Activated CD4-positive, CD25-positive, alpha-beta regulatory T cell treated with anti-CD3 and anti-CD28 coated beads, Interleukin-2, amount 50 U/mL, for 16 hours (primary cell): ENCODE data around the gene RAPH1.
A peak's percentile ranks its signal among the peaks of the same experiment; 100 is the strongest.

Source experiments
- DNase-seq: peaks from one replicate; pipeline ENCODE4 v3.0.0-alpha.2; 2020; ENCODE audit warnings: low read depth, low spot score

RAPH1 gene

DNA sequence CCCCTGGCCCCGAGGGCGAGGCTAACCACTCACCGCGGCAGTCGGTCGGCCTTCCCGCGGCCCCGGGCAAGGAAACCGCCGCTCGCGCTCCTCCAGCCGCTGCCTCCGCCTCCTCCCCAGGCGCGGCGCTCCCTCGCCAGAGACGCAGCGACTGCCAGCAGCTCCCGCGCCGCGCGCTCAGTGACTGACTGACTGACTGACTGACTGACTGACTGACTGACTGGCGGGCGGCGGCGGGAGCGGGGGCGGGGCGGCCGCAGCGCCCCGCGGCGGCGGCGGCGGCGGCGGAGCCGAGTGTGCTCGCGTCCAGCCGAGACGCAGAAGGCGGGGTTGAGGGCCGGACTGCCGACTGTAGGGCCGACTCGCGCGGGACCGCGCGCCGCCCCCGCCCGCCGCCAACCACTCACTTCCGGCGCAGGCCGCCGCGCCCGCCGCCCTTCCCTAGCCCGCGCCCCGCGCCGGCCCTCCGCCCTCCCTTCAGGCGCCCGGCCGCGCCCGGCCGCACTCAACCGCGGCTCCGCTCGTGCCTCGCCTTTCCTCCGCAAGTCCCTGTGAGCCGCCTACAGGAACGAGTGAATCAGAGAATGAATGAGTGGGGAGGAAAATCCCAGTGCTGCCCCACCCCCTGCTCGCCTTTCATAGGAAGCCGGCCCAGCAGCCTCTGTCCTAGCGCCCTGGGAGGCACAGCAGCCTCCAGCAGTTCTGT lies at the start of gene RAPH1:
RAPH1 (minus strand) TSS at position 224 of the 706 bp plus-strand sequence. CDS start 39,948 bp downstream, outside the sequence.
- peak; percentile 18 for DNase-seq

- DNase-seq = no peak
Observed at GRCh38 chr2:203584784-203585183, 49.7 kb upstream of the RAPH1 start.

DNA sequence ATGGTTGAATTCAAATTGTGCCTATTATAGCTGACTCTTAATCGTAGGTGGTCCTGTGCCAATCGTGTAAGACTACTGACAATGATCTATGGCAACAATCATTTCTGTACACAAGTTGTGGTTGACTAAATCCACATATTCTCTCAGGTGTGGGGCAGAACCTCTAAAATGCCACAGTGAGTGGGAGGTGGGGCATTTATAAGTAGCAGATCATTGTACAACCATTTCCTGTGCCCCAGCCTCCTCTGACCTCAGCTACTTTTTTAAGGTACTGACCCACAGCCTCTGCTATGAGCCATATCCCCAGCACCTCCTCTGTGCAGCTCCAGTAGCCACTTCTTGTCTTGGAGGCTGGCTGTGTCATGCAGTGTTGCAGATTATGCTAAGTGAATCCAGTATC lies 48.6 kb upstream of the RAPH1 start:
- DNase-seq = no peak

DNA sequence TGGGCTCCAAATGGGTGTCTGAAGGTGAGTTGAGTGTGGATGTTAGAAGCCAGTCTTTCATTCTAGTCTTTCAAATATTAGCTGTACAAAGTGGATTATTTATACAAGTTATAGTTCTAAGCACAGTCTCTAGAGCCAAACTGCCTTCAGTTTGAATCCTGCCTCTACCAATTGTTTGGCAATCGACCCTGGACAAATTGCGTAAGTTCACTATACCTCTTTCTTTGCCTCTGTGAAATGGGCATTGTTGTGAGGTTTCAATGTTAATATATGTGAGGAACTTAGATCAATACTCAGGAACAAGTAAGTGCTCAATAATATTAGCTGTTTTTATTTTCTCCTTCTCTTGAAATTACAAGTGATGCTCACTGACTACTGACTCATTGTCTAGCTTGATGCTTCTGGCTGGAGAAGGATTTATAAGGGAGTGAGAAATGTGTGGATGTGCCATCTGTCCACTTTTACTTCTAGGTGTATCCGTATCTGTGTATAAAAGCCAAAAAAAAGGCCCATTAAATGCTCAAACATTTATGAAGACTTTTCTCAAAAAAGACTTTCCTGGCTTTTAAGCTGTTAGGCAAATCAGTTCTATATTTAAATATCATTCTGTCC lies 48.1 kb upstream of the RAPH1 start:
- DNase-seq = no peak

- DNase-seq = no peak
Observed at GRCh38 chr2:203582468-203582867, 47.4 kb upstream of the RAPH1 start.

DNA sequence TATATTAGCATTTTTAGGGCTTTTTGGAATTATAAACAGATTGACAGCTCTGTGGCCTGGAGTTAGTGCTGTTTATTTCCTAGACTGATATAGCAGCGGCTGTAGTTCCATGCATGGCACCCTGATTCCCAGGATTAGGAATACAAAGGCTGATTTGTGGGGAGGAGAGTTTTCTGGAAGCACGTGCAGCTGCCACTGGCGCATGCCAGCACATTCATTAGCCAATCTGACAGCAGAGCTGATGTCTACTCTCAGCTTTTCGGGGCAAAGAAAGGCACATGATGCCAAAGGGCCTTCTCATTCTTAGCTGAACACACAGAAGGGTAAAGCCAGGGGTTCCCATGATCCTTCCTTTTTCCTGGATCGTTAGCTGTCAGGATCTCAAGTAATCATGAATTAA lies 45.7 kb upstream of the RAPH1 start:
- no peak for DNase-seq

- DNase-seq = no peak
Observed at GRCh38 chr2:203579730-203580129, 44.6 kb upstream of the RAPH1 start.

DNA sequence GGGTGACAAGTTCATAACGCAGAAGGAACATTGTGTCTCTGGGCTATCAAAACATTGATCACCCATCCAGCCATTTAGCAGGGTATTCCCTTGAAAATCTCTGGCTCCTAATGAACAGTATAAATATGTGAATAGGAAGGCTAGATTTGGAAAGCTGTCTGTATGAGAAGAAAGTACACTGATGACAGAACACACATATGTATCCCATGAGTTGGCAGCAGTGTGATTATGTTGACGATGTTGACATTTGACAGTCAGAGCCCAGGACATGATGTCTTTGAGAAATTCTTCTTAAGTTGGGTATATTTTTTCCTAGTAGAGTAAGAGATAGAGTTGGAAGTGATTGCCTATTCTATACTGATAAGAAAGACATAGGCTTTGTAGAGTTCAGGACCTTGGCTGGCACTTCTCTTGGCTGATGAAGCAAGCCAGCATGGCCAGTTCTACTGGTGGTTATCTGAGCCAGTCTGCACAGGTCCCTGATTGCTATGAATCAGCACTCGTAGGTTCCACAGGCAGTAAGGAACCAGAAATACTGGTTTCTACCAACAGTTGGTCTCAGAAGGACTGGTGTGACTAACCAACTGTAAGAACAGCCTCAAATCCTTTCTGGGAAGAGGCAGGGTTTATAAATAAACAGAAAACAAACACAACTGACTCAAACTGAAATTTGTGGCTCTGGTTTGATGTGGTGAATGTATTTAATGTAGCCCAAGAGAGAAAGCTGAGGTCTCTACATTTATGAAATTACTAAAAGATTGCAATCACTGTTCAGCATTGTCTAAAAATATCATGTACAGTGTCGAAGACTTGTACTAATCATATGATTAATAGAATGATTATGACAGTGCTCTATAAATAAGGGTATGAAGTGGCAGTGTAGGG lies 43.9 kb upstream of the RAPH1 start:
- DNase-seq = no peak

- no peak for DNase-seq
Observed at GRCh38 chr2:203574824-203575223, 39.7 kb upstream of the RAPH1 start.

DNA sequence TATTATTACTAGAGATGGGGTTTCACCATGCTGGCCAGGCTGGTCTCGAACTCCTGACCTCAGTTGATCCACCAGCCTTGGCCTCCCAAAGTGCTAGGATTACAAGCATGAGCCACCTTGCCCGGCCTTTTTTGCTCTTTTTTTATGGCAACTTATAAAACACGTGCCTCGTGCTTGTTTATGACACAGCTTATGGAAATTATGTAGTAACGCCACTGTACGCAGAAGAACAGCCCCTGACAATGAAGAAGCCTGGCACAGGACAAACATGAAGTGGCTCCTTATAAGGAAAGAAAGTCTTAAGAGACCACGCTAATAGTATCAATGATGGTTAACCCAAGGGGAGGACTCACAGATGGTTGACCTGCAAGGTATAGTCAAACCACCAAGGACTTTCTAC lies 37.2 kb upstream of the RAPH1 start:
- DNase-seq = no peak

DNA sequence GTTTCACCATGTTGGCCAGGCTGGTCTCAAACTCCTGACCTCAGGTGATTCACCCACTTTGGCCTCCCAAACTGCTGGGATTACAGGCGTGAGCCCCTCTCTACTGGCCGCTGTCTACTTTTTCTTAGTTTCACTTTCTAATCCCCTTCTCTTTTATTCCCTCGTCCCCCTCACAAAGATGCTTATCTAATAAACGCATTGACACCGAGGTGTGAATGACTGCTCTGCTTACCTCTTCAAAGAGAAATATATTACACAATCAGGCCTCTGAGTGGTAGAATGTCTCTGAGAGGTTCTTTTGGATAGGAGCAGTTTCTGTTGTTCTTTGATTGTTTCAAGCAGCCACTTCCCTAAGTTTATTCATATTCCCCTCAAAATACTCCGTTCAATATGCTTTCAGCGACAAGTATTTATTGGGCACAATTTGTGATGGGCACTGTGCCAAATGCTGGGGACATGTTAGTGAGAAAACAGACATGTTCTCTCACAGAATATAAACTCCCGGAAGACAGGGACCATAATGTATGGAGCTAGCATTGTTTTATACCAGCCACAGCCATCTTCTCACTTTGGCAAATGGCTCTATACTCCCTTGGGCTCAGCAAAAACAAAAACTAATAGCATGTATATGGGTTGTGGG lies 34.7 kb upstream of the RAPH1 start:
- DNase-seq = no peak

DNA sequence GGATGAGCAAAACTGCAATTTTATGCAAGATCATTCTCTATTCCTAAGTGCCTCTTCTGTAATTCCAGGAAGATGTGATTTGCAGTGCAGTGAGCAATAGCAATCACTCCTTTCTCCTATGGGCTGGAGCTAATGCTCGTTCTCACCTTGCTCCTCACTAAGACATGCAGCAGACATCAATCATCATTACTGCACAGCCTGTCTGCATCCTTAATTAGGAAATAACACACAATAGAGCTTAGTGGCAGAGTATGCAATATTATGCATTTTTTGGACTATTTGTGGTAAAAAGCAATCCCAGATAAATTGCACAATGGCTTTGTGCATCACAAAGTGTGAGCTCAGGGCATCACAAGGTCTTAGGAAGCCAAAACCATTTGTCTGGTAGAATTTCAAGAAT lies 32.6 kb upstream of the RAPH1 start:
- DNase-seq = no peak

DNA sequence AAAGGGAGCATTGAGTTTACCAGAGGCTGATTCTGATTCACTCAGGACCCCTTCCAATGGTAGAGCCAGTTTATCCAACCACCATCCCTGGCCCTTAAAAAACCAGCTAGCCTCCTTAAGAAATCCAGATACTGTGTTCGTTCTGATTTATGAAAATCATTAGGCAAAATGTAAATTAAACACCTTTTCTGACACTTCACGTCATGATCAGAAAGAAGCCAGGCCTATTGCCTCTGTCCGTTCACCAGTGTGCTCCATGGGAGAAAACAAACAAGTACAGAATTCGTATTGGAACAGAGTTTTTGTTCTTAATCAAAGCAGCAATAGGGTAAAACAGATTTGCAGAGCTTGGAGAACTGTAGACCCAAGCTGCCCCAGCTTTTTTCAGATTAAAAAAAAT lies 31.1 kb upstream of the RAPH1 start:
- DNase-seq = no peak

DNA sequence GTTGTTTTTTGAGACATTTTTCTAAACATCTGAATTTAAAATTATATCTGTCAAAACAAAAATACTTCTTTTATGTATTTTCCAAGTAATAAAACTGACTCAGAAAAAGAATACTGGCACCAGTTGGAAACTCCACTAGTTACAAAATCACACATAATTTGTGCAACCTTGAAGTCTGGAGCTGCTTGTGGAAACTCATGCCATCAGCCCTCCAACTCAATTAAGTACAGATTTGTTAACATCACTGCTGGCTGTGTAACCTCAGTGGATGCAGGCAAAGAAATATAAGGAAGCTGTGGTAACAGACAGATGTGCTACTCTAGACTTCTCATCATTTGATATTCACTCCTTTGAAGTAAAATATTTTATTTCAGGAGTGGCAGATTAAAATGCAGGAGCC lies 30.0 kb upstream of the RAPH1 start:
- no peak for DNase-seq

DNA sequence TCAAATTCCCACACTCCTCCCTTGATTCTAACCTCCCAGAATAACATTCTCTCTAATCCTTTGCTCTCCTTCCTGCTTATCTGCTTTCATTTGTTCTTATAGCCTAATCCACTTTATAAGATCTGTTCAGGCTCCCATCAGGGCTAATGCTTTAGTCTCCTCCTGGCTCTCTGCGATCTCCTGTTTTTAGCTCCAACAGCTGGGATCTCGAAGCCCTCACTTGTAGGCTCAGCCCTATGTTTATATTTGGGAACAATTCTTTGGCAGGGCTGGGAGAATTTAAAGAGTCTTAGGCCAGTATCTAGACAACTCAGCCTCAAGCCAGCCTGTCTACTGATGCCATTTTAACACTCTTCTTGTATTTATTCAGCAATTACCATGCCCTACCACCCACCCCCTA lies 27.2 kb upstream of the RAPH1 start:
- no peak for DNase-seq

- no peak for DNase-seq
Observed at GRCh38 chr2:203559641-203560040, 24.5 kb upstream of the RAPH1 start.

DNA sequence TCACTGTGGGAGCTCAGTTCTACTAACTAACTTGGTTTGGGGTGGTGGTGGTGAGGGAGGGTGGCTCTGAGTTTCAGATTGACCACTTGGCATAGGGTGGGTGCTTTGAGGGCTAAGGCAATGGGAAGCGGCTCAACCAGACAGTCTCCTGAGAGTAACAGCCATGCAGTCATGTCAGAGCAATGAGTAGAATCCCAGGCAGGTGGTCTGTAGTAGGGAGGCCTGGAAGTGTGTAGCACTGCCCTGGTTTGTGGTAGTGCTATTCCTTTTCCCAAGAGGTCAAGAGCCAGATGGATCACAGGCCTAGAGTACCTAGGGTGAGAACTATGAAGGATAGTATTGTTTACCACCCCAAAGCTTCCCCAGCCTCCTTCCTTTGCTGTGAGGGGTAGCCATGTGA lies 18.7 kb upstream of the RAPH1 start:
- DNase-seq = no peak

DNA sequence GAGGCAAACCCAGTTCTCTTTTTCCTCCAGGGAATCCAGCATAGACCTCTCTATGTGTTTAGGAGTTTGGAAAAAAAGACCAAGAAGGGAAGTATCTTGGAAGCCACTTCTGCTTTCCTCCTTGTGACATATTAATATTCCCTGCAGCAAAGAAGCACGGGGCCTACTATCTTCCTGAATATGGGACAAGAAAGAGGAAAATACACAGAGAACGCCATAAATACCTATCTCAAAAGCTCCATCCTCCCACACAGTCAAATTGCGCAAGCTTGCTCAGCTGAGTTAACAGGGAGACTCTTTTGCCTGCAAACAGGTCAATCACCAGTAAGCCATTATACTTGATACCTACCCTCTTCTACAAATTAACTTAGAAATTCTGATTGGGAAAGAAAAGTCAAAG lies 16.7 kb upstream of the RAPH1 start:
- no peak for DNase-seq

DNA sequence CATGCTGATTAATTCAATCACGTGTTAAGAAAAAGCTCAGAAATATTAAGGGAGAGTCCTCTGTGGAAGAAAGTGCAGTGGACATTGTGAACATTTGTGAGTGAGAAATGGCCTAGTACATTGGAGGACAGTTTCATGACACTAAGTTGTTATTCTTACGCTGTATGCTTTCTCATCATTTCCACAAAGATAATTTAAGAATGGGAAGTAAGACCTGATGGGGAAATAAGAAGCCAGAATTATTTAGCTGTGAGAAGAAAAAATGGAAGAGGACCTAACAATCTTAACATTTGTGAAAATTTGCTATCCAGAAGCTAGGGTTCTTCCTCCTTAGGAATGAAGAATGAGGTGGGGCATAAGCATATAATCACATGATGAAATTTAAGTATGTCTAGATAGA lies 15.2 kb upstream of the RAPH1 start:
- DNase-seq = no peak

DNA sequence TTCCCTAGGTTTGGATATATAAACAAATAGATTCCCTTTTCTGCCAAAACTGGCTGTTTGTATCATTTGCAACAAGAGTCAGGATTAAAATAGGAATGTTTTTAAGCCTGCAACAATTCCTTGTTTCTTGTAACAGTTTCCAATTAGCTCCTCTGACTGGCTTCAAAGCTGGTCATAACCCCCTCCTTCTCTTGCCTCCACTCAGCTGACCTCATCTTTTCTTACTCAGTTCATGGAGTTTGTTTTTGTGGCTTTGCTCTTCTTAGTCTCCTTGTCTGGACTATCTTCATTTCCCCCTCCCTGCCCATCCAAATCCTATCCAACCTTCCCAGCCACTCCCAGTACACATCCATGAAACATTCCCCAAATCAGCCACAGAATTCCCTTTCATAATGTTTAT lies 14.3 kb upstream of the RAPH1 start:
- DNase-seq = no peak

DNA sequence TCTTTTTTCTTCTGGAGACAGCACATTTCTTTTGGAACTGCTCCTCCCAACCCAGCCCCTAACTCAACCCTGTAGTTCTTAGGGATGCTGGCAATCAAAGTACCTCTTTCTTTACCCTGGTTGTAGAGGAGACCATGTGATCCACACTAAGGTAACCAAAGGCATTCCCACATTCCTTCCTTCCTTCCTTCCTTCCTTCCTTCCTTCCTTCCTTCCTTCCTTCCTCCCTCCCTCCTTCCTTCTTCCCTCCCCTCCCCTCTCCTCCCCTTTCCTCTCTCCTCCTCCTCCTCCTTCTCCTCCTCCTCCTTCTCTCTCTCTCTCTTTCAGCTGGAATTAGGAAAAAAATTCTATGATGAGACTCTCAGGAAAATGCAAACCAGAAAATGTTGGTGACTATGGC lies 13.8 kb upstream of the RAPH1 start:
- DNase-seq = no peak

DNA sequence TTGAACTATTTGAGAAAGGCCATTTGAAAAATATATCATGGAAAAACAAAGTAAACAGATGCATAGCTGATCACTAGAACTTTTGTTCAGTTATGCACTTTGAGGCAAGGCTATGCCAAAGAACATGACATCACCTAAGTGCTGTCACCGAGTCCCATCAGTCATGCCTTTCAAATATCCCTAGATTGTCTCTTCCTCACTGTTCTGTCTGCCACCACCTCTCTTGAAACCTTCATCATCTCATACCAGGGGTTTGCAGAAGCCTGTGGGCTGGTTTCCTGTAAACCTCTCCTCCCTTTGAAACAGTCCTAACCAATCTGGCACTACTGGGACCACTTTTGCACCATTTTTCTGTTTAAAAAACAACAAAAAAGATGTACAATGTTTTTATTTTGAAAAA lies 12.3 kb upstream of the RAPH1 start:
- DNase-seq = no peak
